ENCODE measurements around the gene POP7.
"Not testable (repeated sequence)": the region's sequence is repeated elsewhere in the genome, so short reads cannot be mapped to it uniquely, and the experiment has no call there.

The POP7 gene

GRCh38 chr7:100720671-100721504 lies 15.0 kb downstream of the POP7 start:
- Histone ChIP-seq H3K4me1 (ENCODE audit: insufficient read depth, low read length) (no peaks in the 10 kb centered on the region; the same call in 1 of the 2 replicates), H3K9ac (ENCODE audit: low read depth, low read length) (peak overlapping the region; percentile 61; the same call in 1 of the 2 replicates), H3K36me3 (ENCODE audit: insufficient read depth, low read length) (no peaks in the 10 kb centered on the region), H3K9me3 (ENCODE audit: control insufficient read depth, insufficient read depth, low read length) (no peaks in the 10 kb centered on the region)

- Histone ChIP-seq H3K9ac (ENCODE audit: low read depth, low read length) (no peak overlapping the region), H3K9me3 (ENCODE audit: control insufficient read depth, insufficient read depth, low read length) (no peaks in the 10 kb centered on the region), H3K36me3 (ENCODE audit: insufficient read depth, low read length) (no peaks in the 10 kb centered on the region), H3K4me1 (ENCODE audit: insufficient read depth, low read length) (no peaks in the 10 kb centered on the region; the same call in 1 of the 2 replicates)
Measured at GRCh38 chr7:100721505-100721812, 15.5 kb downstream of the POP7 start.

- H3K9me3 ChIP-seq (ENCODE audit: control insufficient read depth, insufficient read depth, low read length): no peaks in the 10 kb centered on the region
- H3K4me1 ChIP-seq (ENCODE audit: insufficient read depth, low read length): peaks cover 5% of the 10 kb centered on the region
- H3K9ac ChIP-seq (ENCODE audit: low read depth, low read length): no peak overlapping the region
- no peaks in the 10 kb centered on the region for H3K36me3 ChIP-seq (ENCODE audit: insufficient read depth, low read length)
Measured at GRCh38 chr7:100722480-100723212, 16.7 kb downstream of the POP7 start.

GRCh38 chr7:100723732-100724275 lies 17.9 kb downstream of the POP7 start:
- no peak overlapping the region for H3K9ac ChIP-seq (ENCODE audit: low read depth, low read length)
- H3K4me1 ChIP-seq (ENCODE audit: insufficient read depth, low read length): peaks cover 5% of the 10 kb centered on the region
- H3K9me3 ChIP-seq (ENCODE audit: control insufficient read depth, insufficient read depth, low read length): no peaks in the 10 kb centered on the region
- H3K36me3 ChIP-seq (ENCODE audit: insufficient read depth, low read length): no peaks in the 10 kb centered on the region

- H3K4me1 ChIP-seq (ENCODE audit: insufficient read depth, low read length); H3K36me3 ChIP-seq (ENCODE audit: insufficient read depth, low read length); H3K9ac ChIP-seq (ENCODE audit: low read depth, low read length); H3K9me3 ChIP-seq (ENCODE audit: control insufficient read depth, insufficient read depth, low read length): not testable (repeated sequence)
Measured at GRCh38 chr7:100724364-100724763, 18.4 kb downstream of the POP7 start.

- no peak overlapping the region for H3K9ac ChIP-seq (ENCODE audit: low read depth, low read length)
- H3K36me3 ChIP-seq (ENCODE audit: insufficient read depth, low read length): no peaks in the 10 kb centered on the region
- no peaks in the 10 kb centered on the region for H3K9me3 ChIP-seq (ENCODE audit: control insufficient read depth, insufficient read depth, low read length)
- H3K4me1 ChIP-seq (ENCODE audit: insufficient read depth, low read length): peaks cover 5% of the 10 kb centered on the region
Measured at GRCh38 chr7:100726996-100727761, 21.3 kb downstream of the POP7 start.

GRCh38 chr7:100728196-100728595 lies 22.3 kb downstream of the POP7 start:
- Histone ChIP-seq H3K4me1 (ENCODE audit: insufficient read depth, low read length) (peaks cover 5% of the 10 kb centered on the region), H3K9me3 (ENCODE audit: control insufficient read depth, insufficient read depth, low read length) (no peaks in the 10 kb centered on the region)

GRCh38 chr7:100730136-100730800 lies 24.3 kb downstream of the POP7 start:
- peaks cover 5% of the 10 kb centered on the region for H3K4me1 ChIP-seq (ENCODE audit: insufficient read depth, low read length)
- H3K9ac ChIP-seq (ENCODE audit: low read depth, low read length): no peak overlapping the region
- no peaks in the 10 kb centered on the region for H3K36me3 ChIP-seq (ENCODE audit: insufficient read depth, low read length)
- no peaks in the 10 kb centered on the region for H3K9me3 ChIP-seq (ENCODE audit: control insufficient read depth, insufficient read depth, low read length)

More at GRCh38 chr7:100728196-100728595, 22.3 kb downstream of the POP7 start:
- Histone ChIP-seq H3K36me3 (ENCODE audit: insufficient read depth, low read length) (no peaks in the 10 kb centered on the region), H3K9ac (ENCODE audit: low read depth, low read length) (no peak overlapping the region)

- Histone ChIP-seq H3K4me1 (ENCODE audit: insufficient read depth, low read length) (peaks cover 2% of the 10 kb centered on the region; the same call in 1 of the 2 replicates), H3K36me3 (ENCODE audit: insufficient read depth, low read length) (no peaks in the 10 kb centered on the region), H3K9ac (ENCODE audit: low read depth, low read length) (no peak overlapping the region), H3K9me3 (ENCODE audit: control insufficient read depth, insufficient read depth, low read length) (no peaks in the 10 kb centered on the region)
Measured at GRCh38 chr7:100731937-100732636, 26.2 kb downstream of the POP7 start.

GRCh38 chr7:100735730-100736129 lies 29.8 kb downstream of the POP7 start:
- Histone ChIP-seq H3K9me3 (ENCODE audit: control insufficient read depth, insufficient read depth, low read length) (no peaks in the 10 kb centered on the region), H3K36me3 (ENCODE audit: insufficient read depth, low read length) (no peaks in the 10 kb centered on the region), H3K4me1 (ENCODE audit: insufficient read depth, low read length) (no peaks in the 10 kb centered on the region), H3K9ac (ENCODE audit: low read depth, low read length) (no peak overlapping the region)

GRCh38 chr7:100736671-100737070 lies 30.8 kb downstream of the POP7 start:
- Histone ChIP-seq H3K4me1 (ENCODE audit: insufficient read depth, low read length) (no peaks in the 10 kb centered on the region), H3K36me3 (ENCODE audit: insufficient read depth, low read length) (no peaks in the 10 kb centered on the region), H3K9me3 (ENCODE audit: control insufficient read depth, insufficient read depth, low read length) (no peaks in the 10 kb centered on the region), H3K9ac (ENCODE audit: low read depth, low read length) (no peak overlapping the region)

GRCh38 chr7:100739934-100740333 lies 34.0 kb downstream of the POP7 start:
- Histone ChIP-seq H3K9ac (ENCODE audit: low read depth, low read length) (no peak overlapping the region), H3K36me3 (ENCODE audit: insufficient read depth, low read length) (no peaks in the 10 kb centered on the region), H3K9me3 (ENCODE audit: control insufficient read depth, insufficient read depth, low read length) (no peaks in the 10 kb centered on the region; the same call in 1 of the 2 replicates), H3K4me1 (ENCODE audit: insufficient read depth, low read length) (no peaks in the 10 kb centered on the region)

GRCh38 chr7:100744605-100745004 lies 38.7 kb downstream of the POP7 start:
- Histone ChIP-seq H3K9ac (ENCODE audit: low read depth, low read length) (no peak overlapping the region), H3K36me3 (ENCODE audit: insufficient read depth, low read length) (no peaks in the 10 kb centered on the region), H3K4me1 (ENCODE audit: insufficient read depth, low read length) (no peaks in the 10 kb centered on the region), H3K9me3 (ENCODE audit: control insufficient read depth, insufficient read depth, low read length) (no peaks in the 10 kb centered on the region; the same call in 1 of the 2 replicates)

Data from ES-I3 (cell line).